GM23248 (cell line): ENCODE results near the gene PTPRK.

Source experiments
- EZH2 ChIP-seq: fragments of 200-600 bp; sonication (generic); IDR thresholded peaks from 2 replicates; pipeline ENCODE4 v1.6.1; 2018; ENCODE audit warnings: antibody characterized with exemption, mild to moderate bottlenecking; ENCODE audit not compliant: insufficient read depth, poor library complexity, severe bottlenecking
- EZH2phosphoT487 ChIP-seq: fragments of 200-600 bp; sonication (generic); IDR thresholded peaks from 2 replicates; pipeline ENCODE4 v1.6.1; 2018; ENCODE audit warnings: antibody characterized with exemption, moderate library complexity, mild to moderate bottlenecking, low read depth; ENCODE audit not compliant: insufficient read depth

GRCh38 chr6:127945434-127946097 lies 574.8 kb downstream of the PTPRK start:
- TF ChIP-seq EZH2 (no peak), EZH2phosphoT487 (no peak)
